GM19099 (cell line): ENCODE results near the gene TPGS2.

ENCODE experiments used
- POLR2A ChIP-seq: IDR thresholded peaks from 3 replicates; pipeline ENCODE4 v1.6.1; 2011; ENCODE audit warnings: low read depth; ENCODE audit not compliant: insufficient read length; ENCODE audit errors: extremely low read depth

TPGS2 gene

DNA sequence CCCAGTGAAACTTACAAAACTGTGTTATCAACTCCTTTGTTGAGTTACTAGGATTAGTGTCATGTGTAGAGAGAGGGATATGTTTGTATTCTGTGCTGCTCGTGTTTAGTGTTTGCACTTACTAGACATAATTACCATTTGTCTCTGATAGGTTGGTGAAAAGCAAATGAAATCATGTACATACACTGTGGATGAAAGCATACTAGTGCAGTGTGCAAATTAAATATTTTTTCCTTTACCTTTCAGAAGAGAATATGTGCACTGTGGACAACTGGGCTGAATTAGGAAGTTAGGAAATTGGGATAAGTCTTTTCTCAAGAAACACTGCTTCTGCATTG lies 1.3 kb upstream of the TPGS2 start:
- no peak for TF ChIP-seq POLR2A

DNA sequence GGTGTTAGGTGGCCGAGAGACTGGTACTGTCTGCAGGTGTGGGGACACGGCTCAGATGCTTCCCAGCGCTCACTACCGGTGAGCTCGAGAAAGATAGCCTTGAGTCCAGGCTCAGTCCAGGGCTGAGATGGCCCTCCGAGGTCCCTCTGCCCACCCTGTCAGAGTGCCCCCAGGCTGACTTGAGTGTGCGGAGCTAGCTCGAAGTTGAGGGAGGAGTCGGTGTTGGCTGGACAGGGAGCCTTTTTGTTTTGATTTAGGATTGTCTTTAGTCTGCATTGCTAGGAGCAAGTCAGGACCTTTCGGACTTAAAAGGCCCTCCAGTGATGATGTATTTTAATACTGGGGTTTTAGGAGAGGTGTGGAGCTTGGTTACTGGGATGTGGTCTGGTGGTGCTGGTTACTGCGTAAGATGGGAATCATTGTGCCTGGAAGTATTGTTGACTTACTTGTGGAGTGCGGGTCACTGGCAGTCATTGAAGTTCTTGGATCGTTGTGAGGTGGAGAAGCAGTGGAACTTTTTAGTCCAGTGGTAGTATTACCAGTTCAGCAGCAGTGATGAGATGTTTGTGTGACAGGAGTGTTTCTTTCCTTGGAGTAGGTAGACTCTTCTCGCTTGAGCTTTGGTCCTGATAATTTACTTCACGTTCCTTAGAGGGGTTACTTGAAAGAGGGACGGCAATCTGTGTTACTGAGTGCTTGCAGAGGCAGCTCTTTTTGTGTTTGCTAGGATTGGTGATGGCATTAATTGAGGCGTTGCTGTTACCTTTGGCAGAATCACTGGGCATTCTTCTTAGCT lies 758 bp upstream of the TPGS2 start:
- no peak for TF ChIP-seq POLR2A

DNA sequence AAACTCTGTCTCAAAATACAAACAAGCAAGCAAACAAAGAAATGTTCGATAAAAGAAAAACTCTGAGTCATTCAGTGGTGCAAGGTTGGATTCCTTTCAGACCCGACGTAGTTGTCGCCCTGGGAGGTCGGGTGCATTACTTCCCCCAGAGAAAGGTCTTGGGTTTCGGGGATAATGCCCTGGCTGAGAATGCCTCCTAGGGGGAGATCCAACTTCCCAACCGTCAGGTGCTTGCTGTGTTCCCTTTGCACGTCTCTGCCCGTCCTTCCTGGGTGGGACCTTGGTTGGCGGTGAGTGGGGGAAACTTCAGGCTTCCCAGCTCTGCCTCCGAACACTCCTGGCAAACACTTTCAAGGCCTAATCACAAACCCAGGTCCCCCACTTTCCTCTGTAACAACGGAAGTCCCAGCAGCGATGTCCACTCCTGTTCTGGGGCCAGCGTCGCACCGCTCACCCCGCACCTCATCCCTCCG lies 609 bp downstream of the TPGS2 start:
- no peak for TF ChIP-seq POLR2A

DNA sequence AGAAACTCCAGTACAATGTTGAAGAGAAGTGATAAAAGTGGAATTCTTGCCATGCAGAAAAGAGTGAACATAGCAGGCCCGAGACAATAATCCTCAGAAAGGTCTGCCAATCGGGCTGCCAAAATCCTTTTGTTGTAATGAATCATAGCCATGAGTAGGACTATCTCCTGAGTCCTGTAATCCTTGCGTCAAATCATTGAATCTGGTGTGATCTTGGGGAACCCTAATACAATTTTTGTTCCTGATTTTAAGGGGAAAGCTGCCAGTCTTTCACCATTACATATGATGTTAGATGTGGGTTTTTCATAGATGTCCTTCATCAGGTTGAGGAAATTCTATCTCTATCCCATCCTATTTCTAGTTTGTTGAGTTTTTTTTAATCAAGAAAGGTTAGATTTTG lies 2.2 kb downstream of the TPGS2 start:
- TF ChIP-seq POLR2A: no peak

DNA sequence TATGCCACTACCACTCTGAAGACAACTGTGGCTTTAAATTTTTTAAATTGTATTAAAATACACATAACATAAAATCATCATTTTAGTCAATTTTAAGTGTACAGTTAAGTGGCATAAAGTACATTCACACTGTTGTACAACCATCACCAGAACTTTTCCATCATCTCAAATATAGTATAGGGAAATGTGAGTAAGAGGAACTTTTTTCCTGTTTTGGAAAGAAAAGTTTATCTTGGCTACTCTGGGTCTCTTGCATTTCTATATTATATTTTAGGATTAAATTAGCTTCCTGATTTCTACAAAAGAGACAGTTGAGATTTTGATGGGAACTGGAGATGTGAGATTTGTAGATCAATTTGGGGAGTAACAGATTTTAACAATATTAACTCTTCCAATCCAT lies 3.3 kb downstream of the TPGS2 start:
- TF ChIP-seq POLR2A: no peak

DNA sequence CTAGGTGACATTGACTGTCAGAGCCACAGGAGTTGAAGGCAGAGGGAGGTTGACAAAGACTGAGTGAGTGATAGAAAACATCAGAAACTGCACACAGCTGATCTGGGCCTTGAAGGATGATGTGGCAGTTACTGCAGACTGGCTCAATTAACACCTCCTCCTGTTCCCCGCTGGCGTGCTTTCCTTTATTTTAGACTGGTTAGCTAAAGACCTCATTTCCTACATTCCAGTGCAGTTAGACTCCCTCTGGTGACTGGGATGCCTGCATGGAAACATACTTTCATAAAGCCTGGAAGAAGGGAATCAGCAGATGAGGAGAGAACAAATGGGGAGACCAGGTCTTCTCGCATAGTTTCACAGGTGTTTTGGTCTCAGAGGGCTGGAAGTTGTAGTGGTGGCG lies 7.1 kb downstream of the TPGS2 start:
- TF ChIP-seq POLR2A: no peak

DNA sequence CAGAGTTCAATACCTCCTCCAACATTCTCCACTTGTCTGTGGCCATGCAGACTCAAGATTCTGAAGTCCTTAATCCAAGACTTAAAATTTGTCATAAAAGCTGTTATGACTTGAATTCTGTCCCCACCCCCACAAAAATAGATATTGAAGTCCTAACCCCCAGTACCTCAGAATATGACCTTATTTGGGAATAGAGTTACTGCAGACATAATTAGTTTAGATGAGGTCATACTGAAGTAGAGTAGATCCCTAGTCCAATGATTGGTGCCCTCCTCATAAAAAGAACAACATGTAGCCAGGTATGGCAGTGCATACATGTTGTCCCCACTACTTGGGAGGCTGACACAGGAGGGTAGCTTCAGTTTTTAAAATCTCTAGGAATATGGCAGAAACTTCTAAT lies 9.2 kb downstream of the TPGS2 start:
- no peak for TF ChIP-seq POLR2A

DNA sequence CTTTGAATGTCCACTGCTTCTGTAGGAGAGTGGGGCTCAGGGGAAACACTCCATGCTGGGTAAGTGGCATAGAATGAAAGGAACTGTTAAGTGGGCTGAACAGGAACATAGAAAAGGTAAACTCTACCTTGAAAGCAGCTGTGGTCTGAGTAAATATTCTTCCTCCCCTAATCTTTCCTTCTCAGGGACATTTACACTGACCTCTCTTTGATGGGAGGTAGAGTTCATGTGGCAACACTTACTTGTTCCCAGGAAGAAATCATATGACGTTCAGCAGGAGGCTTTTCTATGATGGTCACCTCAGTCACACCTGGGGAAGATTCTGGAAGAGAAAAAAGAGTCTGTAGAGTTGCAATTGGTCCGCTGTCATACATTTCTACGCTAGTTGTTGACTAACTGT lies 10.2 kb downstream of the TPGS2 start:
- no peak for TF ChIP-seq POLR2A

DNA sequence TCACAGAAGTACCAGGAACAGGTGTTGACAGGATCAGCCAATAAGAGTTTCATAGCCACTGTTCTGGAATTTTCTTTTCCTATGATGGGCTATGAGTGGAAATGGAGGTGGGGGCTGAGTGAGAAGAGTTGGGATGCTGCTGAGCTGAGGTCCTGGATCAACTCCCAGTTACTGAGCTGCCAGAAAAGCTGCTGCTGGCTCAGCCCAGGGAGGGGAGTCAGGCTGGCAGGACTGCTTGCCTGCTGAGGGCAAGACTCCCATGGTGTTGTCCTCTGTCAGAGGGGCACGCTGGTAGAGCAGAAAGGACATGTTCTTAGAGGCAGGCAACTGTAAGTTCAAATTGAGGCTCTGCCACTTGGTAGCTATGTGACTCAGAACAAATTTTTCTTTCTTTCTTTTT lies 11.8 kb downstream of the TPGS2 start:
- no peak for TF ChIP-seq POLR2A

DNA sequence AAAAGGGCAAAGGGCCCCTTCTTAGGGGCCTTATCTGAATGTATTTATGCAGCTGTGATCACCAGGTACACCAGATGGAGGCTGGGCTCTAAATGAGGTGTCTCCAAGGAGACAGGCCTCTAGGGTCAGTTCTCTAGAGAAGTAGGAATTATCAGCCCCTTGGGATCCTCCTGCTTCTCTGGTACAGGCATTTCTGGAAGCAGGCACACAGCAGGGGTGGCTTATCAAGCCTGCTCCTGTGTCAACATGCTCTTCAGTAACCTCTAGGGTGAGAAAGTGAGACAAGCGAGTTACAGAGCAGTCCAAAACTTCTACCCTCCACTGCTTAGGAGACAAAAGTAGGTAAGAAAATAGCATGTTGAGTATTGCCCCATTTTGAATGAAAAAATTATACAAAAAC lies 13.8 kb downstream of the TPGS2 start:
- no peak for TF ChIP-seq POLR2A

DNA sequence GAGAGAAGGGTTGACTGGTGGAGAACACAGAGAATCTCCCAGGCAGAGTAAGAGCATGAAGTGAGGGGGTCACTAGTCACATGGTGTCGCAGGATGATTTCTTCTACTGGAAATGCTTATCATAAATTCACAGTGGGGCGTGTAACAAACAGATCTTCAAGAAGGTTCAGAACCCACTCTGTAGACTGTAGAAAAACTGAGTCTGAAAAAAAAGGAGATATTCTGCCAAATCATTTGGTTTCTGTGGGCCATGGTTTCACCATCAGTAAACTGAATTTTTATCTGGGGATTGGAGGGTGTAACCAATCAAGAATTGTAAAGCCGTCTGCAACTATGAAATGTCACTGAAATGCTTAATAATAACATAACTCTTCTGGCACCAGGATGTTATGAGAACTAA lies 15.0 kb downstream of the TPGS2 start:
- no peak for TF ChIP-seq POLR2A

DNA sequence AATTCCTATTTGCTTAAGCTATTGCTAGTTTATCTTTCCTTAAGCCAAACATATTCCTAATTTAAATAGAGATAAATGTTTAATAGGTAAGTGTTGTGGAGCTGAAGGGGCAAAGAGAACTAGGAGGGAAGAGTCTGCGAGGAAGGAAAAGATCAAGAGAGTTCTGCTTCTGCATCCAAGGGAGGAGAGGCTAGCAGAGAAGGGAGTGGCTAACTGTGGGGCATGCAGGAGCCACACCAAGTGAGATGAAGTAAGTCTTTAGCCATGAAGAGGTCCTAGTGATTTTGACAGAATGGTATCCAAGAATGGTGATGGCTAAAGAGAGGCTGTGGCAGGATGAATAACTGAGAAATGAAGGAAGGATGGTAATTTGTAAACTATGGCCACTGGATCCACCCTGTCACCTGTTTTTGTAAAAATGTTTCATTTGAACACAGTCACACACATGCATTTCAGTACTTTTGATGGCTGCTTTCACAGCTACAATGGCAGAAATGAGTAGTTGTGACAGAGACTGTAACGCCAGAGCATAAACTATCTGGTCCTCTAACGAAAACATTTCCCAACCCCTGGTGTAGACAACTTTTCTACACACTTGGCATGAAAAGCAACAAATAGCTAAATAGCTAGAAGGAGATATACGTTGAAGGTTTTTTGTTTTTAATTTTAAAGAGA lies 15.6 kb downstream of the TPGS2 start:
- no peak for TF ChIP-seq POLR2A

DNA sequence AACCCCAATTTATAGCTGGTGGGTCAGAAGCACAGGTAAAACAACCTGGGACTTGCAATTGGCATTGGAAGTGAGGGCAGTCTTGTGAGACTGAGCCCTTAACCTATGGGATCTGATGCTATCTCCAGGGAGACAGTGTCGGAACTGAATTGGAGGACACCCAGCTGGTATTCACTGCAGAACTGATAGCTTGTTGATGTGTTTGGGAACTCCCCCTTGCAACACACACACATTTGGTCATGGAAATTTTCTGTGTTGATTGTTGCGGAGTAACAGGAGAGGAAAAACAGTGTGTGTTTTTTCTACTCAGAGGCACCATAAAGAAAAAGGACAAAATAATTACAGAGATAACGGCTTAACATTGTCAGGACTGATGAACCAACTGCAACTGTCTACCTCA lies 16.1 kb downstream of the TPGS2 start:
- TF ChIP-seq POLR2A: no peak

DNA sequence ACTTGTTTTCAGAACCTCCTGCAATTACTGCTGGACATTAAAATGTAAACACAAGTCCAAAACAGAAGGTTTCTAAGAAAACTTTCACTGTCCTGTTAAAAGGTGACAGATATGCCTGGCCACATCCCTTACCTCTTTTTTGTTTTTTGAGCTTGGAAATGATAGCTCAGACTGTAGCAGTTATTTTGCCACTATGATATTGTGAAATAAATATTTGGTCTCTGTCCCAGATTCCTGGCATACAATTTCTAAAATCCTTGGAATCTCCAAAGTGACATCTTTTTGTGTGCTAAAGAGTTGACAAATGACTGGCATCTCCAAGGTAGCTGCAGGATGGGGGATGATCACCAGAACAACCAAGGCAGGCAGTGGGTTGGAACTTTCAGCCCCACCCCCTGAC lies 16.8 kb downstream of the TPGS2 start:
- TF ChIP-seq POLR2A: no peak

DNA sequence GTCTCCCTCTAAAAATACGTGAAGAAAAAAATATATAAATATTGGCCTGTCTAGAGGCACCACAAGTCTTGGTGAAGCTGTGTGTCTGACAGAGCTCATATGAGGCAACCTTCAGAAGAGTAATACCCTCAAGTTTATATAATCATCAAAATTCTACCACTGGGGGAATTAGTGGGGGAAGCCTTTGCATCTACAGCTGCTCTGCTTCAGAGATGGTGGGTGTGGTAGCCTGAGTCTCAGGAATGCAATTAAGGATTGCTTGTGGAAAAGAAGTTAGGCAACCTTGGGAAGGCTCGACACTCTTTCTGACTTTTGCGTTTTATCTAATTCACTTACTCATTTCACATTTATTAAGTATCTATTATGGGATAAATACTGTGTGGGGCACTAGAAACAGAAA lies 17.4 kb downstream of the TPGS2 start:
- TF ChIP-seq POLR2A: no peak

DNA sequence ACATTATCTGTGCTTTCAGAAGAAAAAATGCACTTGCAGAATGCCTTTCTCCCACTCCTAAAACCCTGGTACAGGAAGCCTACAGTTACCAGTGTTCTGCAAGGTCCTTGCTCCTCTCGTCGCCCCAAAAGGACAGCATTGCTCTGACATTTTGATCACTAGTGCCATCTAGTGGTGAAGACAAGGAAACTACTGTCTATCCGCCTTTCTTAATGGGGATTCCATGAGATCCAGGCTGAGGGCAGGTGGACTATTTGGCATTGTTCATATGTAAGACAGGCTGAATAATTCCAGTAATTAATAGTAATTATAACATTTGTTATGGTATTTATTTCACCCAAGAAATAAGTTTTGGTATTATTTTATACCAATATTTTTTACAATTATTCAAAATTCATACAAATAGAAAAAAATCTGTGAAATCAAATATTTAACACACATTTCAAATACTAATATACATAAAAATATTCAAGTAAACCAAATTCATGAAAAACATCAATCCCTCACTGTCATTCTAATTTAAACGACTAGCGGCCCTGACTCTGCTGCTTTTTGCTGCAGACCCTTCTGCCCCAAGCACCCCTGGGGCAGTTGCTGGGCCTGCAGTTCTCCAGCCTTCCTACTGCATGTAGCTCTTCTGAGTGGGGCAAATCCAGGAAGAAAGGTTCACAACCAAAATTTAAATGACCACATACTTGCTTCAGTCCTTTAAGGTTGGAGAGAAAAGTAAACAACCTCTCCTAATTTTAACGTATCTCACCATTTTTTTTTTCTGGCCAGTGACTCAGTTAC lies 19.0 kb downstream of the TPGS2 start:
- no peak for TF ChIP-seq POLR2A
